HCT116 (cell line): ENCODE measurements around the gene FUNDC2.

Experiments used
- CTCF ChIP-seq, 3 experiments: fragments of 200-600 bp in 1 of 3; sonication (generic) in 1 of 3; IDR thresholded peaks in 2 of 3; conservative IDR thresholded peaks in 1 of 3; 2 replicates each; pipeline ENCODE4 v1.5.1; 2012 to 2017; ENCODE audit warnings: low read depth in 2 of 3, low read length in 2 of 3, antibody characterized with exemption in 1 of 3, borderline replicate concordance in 1 of 3, control low read depth in 1 of 3, mild to moderate bottlenecking in 1 of 3, mixed read lengths in 1 of 3, mixed run types in 1 of 3, moderate library complexity in 1 of 3; ENCODE audit not compliant: insufficient read depth in 1 of 3
- POLR2A ChIP-seq: IDR thresholded peaks from 2 replicates; pipeline ENCODE4 v1.7.0; 2011; ENCODE audit warnings: borderline replicate concordance; ENCODE audit not compliant: insufficient read depth, insufficient read length; ENCODE audit errors: extremely low read depth
- RAD21 ChIP-seq: IDR thresholded peaks from 2 replicates; pipeline ENCODE4 v1.6.1; 2012; ENCODE audit warnings: low read depth, mild to moderate bottlenecking
- YY1 ChIP-seq: IDR thresholded peaks from 2 replicates; pipeline ENCODE4 v1.6.1; 2011; ENCODE audit warnings: low read length, low read depth, moderate library complexity, mild to moderate bottlenecking; ENCODE audit not compliant: insufficient replicate concordance; ENCODE audit errors: extremely low read depth
- ZNF274 ChIP-seq: fragments of 200-500 bp; sonication (Bioruptor generic); IDR thresholded peaks from 2 replicates; pipeline ENCODE4 v1.6.1; 2014; ENCODE audit warnings: mild to moderate bottlenecking, low read depth, low read length, inconsistent platforms

DNA sequence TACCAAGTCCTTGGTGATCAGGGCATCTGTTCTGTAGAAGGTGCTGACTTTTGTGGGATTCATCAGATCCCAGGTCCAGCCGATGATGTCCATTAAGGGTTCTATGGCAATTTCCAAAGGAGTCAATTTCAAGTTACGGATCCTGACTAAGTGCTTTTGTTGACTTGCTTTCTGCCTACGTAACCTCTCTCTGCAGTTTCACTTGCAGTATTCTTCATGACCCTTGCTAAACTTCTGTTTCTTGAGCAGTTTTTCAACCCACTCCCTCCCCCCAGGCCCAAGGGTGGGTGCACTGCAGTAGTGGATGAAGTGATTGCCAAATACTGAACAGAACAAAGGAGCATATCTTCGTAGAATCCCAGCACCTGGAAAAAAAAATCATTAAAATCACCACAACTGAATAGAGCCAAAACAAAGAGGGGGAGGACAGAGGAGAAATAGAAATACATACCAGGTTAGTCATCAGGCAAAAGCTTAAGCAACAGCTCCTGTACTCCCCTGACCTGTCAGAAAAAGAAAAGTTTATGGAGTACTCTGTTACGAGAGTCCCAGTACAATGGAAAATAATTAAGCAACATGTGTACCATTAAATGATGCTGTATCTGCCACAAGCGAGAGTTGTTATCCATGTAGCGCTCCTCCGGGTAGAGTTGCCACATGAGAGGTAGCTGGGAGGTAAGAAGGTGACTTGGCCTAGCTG, 38.5 kb downstream of the FUNDC2 start:
- TF ChIP-seq CTCF (IDR thresholded peaks at IDR 0.05 in 2 of 3, conservative IDR thresholded peaks at IDR 0.05 in 1 of 3; ENCODE audit: borderline replicate concordance in 1 of 3, insufficient read depth in 1 of 3, low read depth in 2 of 3, low read length in 2 of 3): no peak
- no peak for TF ChIP-seq RAD21
- no peak for TF ChIP-seq POLR2A
- no peak for TF ChIP-seq YY1
- TF ChIP-seq ZNF274: no peak
